Subcutaneous adipose tissue (tissue), 4 donors: ENCODE data around the gene NDUFA7. TPM values are rescaled to one million over a fixed set of nuclear protein-coding genes. Genes with fewer than 3 reads are reported as not detected.

ENCODE experiments used
- total RNA-seq, 4 donors: library from RNA; depleted of rRNA; stranded (reverse); fragments of >200 nt; gene quantifications; one replicate each; pipeline ENCODE4 v1.1.0, GENCODE V29; 2016
- TF ChIP-seq, protein P1 (sequence below): fragments of 450-650 bp; IDR thresholded peaks from one replicate; pipeline ENCODE4 v1.5.1; 2016; ENCODE audit warnings: low read depth, mild to moderate bottlenecking, control low read depth, antibody characterized with exemption, moderate library complexity

NDUFA7 gene
- total RNA-seq, 4 donors from 2014 or later: 15.8 to 51.8 (median 23.7) TPM

GRCh38 chr19:8329996-8330395 is 8.8 kb upstream of the NDUFA7 start:
- TF ChIP-seq, protein P1, sequence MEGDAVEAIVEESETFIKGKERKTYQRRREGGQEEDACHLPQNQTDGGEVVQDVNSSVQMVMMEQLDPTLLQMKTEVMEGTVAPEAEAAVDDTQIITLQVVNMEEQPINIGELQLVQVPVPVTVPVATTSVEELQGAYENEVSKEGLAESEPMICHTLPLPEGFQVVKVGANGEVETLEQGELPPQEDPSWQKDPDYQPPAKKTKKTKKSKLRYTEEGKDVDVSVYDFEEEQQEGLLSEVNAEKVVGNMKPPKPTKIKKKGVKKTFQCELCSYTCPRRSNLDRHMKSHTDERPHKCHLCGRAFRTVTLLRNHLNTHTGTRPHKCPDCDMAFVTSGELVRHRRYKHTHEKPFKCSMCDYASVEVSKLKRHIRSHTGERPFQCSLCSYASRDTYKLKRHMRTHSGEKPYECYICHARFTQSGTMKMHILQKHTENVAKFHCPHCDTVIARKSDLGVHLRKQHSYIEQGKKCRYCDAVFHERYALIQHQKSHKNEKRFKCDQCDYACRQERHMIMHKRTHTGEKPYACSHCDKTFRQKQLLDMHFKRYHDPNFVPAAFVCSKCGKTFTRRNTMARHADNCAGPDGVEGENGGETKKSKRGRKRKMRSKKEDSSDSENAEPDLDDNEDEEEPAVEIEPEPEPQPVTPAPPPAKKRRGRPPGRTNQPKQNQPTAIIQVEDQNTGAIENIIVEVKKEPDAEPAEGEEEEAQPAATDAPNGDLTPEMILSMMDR: no peak

- TF ChIP-seq, protein P1: no peak
These were observed 4.3 kb upstream of the NDUFA7 start for GRCh38 chr19:8325454-8325853.

- TF ChIP-seq, protein P1: no peak
These were observed 3.2 kb upstream of the NDUFA7 start for GRCh38 chr19:8324186-8325050.

- TF ChIP-seq, protein P1: no peak
These were observed 2.6 kb upstream of the NDUFA7 start for GRCh38 chr19:8323781-8324185.

- TF ChIP-seq, protein P1: no peak
These were observed 1.4 kb upstream of the NDUFA7 start for GRCh38 chr19:8322638-8322997.

GRCh38 chr19:8321986-8322637 is 937 bp upstream of the NDUFA7 start:
- TF ChIP-seq, protein P1: no peak

DNA sequence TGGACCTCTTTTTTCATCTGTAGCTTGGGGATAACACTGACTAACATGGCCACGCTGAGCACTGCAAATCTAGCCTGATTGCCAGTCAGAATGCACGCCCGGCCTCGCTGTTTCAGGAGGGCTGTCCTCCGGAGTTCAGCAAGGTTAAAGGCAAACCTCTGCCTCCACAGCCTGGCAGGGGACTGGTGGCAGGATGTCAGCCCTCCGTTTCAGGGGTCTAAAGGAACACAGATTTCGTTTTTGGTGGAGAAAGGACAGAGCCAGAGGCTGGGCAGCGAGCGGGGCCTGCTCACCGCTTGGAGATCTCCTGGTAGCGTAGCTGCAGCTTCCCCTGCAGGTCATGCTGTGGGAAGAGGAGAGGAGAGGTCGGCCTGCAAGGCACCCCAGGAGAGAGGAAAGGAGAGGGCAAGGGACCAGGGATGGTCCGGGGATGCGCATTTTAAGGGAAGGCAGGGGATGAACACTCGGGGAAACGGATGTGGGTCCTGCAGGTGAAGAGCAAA is 560 bp downstream of the NDUFA7 start:
- TF ChIP-seq, protein P1: no peak
